ENCODE results near the gene CACNA1D. TPM values are rescaled to one million over a fixed set of nuclear protein-coding genes. Genes with fewer than 3 reads are reported as not detected.

CACNA1D gene
- total RNA-seq, 1 experiment from 2014 or later = 1.1 TPM

DNA sequence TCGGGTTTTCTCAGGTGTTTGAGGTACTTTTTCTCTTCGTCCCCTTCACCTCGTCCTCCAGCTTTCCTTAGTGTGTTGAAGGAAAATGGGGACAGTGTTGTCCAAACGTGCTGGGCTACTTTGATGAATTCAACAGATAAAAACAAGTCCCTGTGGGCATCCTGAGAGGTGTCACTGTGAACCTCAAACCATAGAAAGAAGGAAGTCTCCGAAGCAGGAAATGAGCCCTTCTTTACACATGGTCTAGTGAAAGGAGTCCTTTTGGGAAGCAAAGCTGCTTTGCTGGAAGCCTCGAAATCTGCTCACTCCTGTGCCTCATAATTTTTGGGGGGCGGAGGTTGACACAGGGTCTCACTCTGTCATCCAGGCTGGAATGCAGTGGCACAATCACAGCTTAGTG is 362.6 kb downstream of the CACNA1D start:
- H4K20me1 ChIP-seq (ENCODE audit: insufficient read depth) = no peaks in the 10 kb centered on the region
- ATAC-seq (no peak), DNase-seq (ENCODE audit: low read depth, low spot score) (no peak)
- H3K9ac ChIP-seq (ENCODE audit: low read length) = no peak overlapping the region
- POLR2A ChIA-PET = no interaction called here
- intact Hi-C loops (cut with micrococcal nuclease) = no loop called here
- H3K27me3 ChIP-seq (ENCODE audit: insufficient read depth, low read length) = no peaks in the 10 kb centered on the region
- no peaks in the 10 kb centered on the region for H3K9me2 ChIP-seq (ENCODE audit: insufficient read depth)
- BruUV-seq (replicated peaks) = no TSS peak
- peaks cover 0 to 8% of the 10 kb centered on the region in 2 experiments; a peak in 2 of 4 replicates for H3K36me3 ChIP-seq (ENCODE audit: control insufficient read depth in 1 of 2, insufficient read depth in 2 of 2, low read length in 2 of 2)
- no peak overlapping the region for H3K27ac ChIP-seq (ENCODE audit: low read depth, low read length)
- CTCF ChIA-PET = no interaction called here
- no peaks in the 10 kb centered on the region for H3K79me2 ChIP-seq (ENCODE audit: insufficient read depth, low read length)
- no peak overlapping the region for H3K4me3 ChIP-seq (replicated peaks in 1 of 2; ENCODE audit: low read depth in 1 of 2, low read length in 2 of 2)
- no peak overlapping the region for H2AFZ ChIP-seq (ENCODE audit: low read depth, low read length, poor library complexity, severe bottlenecking)
- H3K9me3 ChIP-seq (ENCODE audit: control insufficient read depth in 1 of 2, insufficient read depth in 1 of 2, low read depth in 1 of 2, low read length in 2 of 2) = no peaks in the 10 kb centered on the region
- RAD21 ChIA-PET (ENCODE audit: low non-redundant PET in 1 of 2, low total read pairs in 2 of 2, uncharacterized antibody in 2 of 2, unreplicated experiment in 2 of 2) = no interaction called here
- no peak overlapping the region for H3K4me2 ChIP-seq (ENCODE audit: low read length)
- H3K4me1 ChIP-seq (ENCODE audit: control insufficient read depth in 1 of 2, insufficient read depth in 2 of 2, low read length in 2 of 2) = no peaks in the 10 kb centered on the region
- TF ChIP-seq, protein P1, sequence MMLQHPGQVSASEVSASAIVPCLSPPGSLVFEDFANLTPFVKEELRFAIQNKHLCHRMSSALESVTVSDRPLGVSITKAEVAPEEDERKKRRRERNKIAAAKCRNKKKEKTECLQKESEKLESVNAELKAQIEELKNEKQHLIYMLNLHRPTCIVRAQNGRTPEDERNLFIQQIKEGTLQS (IDR thresholded peaks at IDR 0.05) = no peak
- TF ChIP-seq CBX3 (IDR thresholded peaks at IDR 0.05; ENCODE audit: low read depth) = no peak
- TF ChIP-seq, protein P2, sequence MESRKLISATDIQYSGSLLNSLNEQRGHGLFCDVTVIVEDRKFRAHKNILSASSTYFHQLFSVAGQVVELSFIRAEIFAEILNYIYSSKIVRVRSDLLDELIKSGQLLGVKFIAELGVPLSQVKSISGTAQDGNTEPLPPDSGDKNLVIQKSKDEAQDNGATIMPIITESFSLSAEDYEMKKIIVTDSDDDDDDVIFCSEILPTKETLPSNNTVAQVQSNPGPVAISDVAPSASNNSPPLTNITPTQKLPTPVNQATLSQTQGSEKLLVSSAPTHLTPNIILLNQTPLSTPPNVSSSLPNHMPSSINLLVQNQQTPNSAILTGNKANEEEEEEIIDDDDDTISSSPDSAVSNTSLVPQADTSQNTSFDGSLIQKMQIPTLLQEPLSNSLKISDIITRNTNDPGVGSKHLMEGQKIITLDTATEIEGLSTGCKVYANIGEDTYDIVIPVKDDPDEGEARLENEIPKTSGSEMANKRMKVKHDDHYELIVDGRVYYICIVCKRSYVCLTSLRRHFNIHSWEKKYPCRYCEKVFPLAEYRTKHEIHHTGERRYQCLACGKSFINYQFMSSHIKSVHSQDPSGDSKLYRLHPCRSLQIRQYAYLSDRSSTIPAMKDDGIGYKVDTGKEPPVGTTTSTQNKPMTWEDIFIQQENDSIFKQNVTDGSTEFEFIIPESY (IDR thresholded peaks at IDR 0.05; ENCODE audit: extremely low read depth, insufficient replicate concordance, low read length) = no peak
- TF ChIP-seq SRF (IDR thresholded peaks at IDR 0.05; ENCODE audit: low read depth) = no peak
- TF ChIP-seq EZH2phosphoT487 (IDR thresholded peaks at IDR 0.05; ENCODE audit: borderline replicate concordance) = no peak
- no peak for TF ChIP-seq REST (IDR thresholded peaks at IDR 0.05; ENCODE audit: low read depth)
- TF ChIP-seq TCF7L2 (IDR thresholded peaks at IDR 0.05; ENCODE audit: borderline replicate concordance, extremely low read depth, insufficient read depth, insufficient read length) = no peak
- no peak for TF ChIP-seq FOSL1 (IDR thresholded peaks at IDR 0.05; ENCODE audit: low read depth)
- TF ChIP-seq YY1 (IDR thresholded peaks at IDR 0.05; ENCODE audit: extremely low read depth, insufficient replicate concordance, low read depth, low read length) = no peak
- no peak for TF ChIP-seq ELF1 (IDR thresholded peaks at IDR 0.05; ENCODE audit: borderline replicate concordance, low read depth)
- TF ChIP-seq ZFX (IDR thresholded peaks at IDR 0.05) = no peak
- TF ChIP-seq SIN3A (IDR thresholded peaks at IDR 0.05; ENCODE audit: low read depth) = no peak
- TF ChIP-seq EGR1 (IDR thresholded peaks at IDR 0.05; ENCODE audit: low read depth) = no peak
- TF ChIP-seq SP1 (IDR thresholded peaks at IDR 0.05; ENCODE audit: low read depth) = no peak
- no peak for TF ChIP-seq POLR2AphosphoS5 (IDR thresholded peaks at IDR 0.05; ENCODE audit: low read depth, low read length)
- TF ChIP-seq MAX (IDR thresholded peaks at IDR 0.05) = no peak
- no peak for TF ChIP-seq EZH2 (IDR thresholded peaks at IDR 0.05)
- TF ChIP-seq ZNF274 (IDR thresholded peaks at IDR 0.05; ENCODE audit: low read depth, low read length) = no peak
- TF ChIP-seq RAD21 (IDR thresholded peaks at IDR 0.05; ENCODE audit: low read depth) = no peak

Measured in HCT116 (cell line).